GM21528 (cell line): Measurements from ENCODE around the gene PRXL2B.
"Not testable (repeated sequence)": the region's sequence is repeated elsewhere in the genome, so short reads cannot be mapped to it uniquely, and the experiment has no call there.

ENCODE experiments used
- ATAC-seq: cut with Tn5 transposase; IDR thresholded peaks from one replicate; pipeline ENCODE4 v1.9.1; 2021; ENCODE audit warnings: mild to moderate bottlenecking, moderate library complexity; ENCODE audit not compliant: unreplicated experiment, low FRiP score

PRXL2B gene

DNA sequence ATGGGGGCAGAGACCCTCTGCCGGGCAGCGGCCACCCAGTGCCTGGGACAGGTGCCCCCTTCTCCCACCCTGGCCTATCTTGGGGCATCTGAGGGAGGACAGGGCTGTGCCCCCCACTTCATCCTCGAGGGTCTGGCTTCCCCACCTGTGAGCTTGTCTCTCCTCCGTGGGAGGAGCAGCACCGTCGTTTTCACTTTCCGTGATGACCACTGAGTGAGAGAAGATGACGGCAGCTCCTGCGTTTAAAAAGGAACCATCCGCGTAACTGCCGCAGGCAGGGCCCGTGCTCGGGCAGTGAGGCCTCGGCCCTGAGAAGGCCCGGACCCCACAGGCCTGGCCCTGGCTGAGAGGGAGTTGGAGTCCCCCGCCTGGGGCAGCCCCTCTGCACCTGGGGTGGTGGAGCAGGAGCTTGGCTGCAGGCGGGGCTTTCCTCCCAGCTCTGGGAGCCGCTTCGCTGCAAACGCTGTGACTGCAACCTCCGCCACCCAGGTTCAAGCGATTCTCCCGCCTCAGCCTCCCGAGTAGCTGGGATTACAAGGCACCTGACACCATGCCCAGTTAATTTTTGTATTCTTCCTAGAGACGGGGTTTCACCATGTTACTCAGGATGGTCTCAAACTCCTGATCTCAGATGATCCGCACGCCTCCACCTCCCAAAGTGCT lies 37.1 kb upstream of the PRXL2B start:
- ATAC-seq, result not testable (repeated sequence)

DNA sequence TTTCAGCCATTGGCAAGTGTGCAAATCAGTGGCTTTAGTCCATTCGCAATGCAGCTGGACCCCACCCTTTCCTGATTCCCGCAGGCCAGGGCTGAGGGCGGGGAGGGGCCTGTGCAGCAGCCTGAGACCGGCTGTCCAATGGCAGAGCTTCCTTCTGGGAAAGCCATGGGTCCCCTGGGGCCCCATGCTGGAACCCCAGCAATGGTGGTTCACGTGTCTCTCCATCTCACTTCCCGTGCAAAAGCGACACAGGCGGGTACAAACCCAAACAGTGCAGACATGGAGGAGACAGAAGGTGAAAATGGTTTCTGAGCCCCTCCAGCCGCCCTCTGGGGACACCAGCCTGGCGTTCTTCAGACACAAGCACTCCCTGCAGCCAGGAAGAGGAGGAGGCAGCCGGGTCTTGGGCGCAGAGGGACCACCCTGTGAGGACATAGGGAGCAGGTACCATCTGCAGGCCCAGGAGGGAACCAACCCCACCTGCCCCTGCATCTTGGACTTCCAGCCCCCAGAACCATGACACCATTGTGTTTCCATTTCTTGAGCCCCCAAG lies 36.2 kb upstream of the PRXL2B start:
- ATAC-seq, result not testable (repeated sequence)

DNA sequence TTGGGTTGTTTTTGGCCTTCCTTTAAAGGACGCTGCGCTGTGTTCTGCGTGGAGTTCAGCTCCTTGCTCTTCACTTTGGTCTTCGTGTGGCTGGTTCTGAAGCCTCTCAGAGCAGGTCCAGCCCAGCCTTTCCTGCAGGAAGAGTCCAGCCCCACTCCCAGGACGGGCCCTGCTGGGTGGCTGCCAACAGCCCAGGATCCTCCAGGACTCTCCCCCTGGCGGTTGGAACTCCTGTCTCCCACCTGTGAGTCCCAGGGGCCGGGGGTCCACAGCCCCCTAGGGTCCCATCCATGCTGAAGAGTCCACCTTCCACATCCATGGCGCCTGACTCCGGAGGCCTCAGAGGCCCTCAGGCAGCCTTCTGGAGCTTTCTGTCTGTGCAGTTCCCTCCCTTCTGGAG lies 35.0 kb upstream of the PRXL2B start:
- ATAC-seq, result not testable (repeated sequence)

DNA sequence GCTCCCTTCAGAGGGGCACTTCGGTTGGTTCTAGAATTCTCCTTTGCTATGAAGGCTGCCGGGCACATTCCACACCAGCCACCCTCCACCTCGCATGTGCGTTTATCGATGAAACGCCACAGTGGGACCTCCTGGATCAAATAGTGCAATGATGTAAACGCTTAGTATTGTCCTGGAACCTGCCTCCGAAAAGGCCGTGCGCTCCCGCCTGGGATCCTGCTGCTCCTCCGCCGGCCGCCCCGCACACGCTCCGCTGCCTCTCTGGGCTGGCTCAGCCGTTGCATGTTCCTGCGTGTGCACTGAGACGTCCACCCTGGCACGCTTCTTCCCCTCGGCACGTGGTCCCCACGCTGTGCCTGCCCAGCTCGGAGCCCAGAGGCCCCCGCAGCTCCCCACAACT lies 34.4 kb upstream of the PRXL2B start:
- no peak for ATAC-seq

DNA sequence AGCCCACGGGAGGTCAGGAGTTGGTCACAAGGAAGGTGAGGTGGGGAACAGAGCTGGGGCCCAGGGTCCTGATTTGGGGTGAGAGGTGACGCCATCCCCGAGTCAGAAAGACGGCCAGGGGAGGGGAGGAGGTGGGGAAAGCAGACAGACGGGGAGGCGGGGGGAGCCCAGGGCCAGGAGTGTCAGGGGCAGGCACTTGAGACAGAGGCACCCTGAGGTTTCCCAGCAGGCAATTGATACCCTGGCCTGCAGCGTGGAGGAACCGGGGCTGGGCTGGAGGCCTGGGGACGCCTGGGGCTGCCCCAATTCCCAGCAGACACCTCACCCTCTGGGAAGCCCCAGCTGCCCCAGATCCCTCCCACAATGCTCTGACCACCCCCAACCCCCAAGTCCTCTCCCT lies 33.5 kb upstream of the PRXL2B start:
- not testable (repeated sequence) for ATAC-seq

DNA sequence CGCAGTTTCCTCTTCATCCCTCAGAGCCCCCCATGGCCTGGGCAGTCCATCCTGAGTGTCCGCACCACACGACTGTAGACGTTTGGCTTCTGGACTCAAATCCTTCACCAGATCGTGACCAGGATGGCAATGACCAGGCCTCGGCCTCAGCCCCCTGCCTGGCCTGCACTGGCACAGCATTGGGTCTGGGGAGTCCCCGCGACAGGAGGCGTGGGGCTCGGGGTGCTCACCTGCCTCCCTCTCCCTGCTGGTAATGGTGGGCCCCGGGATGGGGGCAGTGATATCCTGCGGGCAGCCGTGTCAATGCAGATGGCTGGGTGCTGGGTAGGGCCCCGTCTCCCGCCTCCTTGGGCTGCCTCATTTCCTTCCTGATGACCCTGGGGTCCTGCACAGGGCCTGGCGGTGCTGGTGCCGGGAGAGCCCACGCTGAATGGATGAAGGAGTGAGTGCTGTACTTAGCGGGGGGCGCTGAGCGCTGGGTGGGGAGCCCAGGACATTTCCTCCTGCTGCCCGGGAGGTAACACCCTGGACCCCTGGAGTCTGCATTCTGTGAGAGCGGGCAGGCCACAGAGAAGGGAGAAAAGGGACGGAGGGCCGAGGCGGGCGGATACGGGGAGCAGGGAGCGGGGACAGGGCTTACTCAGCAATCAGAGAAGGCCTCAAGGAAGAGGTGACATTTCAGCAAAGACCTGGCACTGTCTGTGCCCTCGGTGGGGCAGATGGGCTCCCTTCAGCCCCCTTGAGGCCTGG lies 32.5 kb upstream of the PRXL2B start:
- no peak for ATAC-seq

DNA sequence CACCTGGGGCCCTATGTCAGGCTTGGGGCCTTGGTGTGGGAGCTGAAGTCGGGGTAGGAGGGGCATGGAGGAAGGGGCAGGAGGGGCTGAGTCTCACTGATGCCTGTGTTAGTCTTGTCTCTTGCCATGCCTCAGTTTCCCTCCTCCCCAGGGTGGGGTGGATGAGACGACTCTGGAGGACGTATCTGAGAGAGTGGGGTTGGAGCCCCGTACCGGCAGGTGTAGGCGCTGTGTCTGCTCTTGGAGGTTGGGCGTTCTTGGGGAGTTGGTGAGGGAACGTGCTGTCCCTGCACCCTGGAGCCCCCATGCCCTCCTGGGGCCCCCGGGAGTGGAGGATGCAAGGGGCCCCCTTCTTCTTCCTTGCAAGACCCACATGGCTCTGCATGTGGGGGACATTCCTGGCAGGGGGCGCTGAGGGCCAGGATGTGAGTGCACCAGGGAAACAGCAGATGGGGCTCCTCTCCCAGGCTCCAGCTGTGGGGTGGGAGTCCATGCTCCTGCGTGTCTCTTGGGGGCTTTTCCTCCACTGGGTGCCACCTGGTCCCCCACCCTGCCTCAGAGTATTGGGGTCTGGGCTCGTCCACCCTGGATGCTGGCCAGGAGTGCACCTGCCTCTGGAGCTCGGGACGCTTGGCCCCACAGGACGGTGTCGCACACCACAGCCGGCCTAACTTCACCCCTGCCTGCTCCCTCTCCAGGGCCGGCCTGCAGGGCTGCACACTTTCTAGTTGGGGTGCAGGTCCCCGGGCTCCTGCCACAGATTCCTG lies 31.8 kb upstream of the PRXL2B start:
- no peak for ATAC-seq

DNA sequence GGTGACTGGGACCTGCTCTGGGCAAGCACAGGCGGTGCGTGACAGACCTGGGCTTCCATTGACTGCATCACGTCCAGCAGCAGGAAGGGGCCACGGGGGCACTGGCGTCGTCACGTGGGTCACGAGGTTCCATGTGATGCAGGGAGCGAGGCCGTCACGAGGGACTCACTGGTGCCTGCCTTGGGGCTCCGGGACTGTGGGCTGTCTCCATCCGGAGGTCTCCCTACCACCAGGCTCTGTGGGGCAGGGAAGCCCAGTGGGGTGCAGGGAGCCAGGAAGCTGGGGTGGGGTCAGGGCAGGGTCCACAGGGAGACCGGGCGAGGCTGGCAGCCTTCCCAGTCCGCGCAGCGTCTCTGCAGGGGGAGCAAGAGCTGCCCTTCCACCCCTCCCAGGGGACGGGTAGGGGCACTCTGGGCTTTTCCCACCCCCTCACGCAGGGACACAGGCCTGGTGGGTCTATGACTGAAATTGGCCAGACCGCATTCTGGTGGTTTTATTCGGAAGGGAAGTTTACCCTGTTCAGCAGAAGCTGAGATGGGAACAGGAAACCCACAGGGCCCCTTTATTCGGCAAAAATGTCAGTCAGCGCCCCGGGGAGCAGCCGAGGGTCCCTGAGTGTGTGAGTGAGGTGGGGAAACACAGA lies 30.8 kb upstream of the PRXL2B start:
- ATAC-seq, result peak; percentile 31

DNA sequence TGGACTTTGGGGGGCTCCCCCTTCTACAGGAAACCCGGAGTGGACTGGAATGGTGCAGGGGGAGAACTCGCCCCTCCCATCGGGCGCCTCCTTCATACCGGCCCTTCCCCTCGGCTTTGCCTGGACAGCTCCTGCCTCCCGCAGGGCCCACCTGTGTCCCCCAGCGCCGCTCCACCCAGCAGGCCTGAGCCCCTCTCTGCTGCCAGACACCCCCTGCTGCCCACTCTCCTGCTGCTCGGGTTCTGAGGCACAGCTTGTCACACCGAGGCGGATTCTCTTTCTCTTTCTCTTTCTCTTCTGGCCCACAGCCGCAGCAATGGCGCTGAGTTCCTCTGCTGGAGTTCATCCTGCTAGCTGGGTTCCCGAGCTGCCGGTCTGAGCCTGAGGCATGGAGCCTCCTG lies 30.3 kb upstream of the PRXL2B start, which contains the start of gene TNFRSF14:
TSS of gene TNFRSF14 (plus strand) at position 95 of the 401 bp plus-strand sequence. CDS start at position 389, 294 bp downstream.
- peak; percentile 40 for ATAC-seq

DNA sequence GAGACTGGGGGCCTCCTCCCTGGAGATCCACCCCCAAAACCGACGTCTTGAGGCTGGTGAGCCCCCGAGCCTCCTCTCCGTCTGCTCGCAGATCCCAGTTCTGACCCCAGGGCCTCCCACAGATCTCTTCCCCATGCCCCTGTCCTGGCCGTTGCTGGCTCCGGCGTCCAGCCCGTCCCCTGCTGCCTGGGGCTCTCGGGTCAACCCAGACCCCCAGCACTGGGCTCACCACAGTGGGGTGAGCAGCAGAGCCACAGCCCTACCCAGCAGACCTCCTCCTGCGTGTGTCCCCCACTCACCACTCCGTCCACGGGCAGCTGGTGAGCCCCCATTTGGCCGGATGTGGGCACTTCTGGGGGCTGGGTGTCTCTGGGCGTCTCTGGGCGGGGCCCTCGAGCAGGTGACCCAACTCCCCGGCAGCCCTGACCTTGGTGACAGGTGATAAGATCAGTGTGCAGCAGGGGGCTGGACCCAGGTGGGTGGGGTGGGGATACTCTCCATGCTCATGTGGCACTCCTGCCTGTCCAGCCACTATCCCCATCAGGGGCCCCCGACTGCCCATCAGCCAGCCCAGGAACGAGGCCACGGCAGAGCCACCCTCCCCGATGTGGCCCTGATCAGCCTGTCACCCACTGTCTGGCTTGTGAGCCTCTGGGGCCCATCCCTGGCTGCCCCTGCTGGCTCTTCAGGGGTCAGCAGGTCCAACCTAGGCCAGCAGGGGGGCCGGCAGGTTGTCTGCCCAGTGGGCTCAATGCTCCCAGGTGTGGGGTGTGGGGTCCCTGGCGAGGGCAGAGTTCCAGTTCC lies 29.7 kb upstream of the PRXL2B start:
- ATAC-seq, result peak; percentile 29

DNA sequence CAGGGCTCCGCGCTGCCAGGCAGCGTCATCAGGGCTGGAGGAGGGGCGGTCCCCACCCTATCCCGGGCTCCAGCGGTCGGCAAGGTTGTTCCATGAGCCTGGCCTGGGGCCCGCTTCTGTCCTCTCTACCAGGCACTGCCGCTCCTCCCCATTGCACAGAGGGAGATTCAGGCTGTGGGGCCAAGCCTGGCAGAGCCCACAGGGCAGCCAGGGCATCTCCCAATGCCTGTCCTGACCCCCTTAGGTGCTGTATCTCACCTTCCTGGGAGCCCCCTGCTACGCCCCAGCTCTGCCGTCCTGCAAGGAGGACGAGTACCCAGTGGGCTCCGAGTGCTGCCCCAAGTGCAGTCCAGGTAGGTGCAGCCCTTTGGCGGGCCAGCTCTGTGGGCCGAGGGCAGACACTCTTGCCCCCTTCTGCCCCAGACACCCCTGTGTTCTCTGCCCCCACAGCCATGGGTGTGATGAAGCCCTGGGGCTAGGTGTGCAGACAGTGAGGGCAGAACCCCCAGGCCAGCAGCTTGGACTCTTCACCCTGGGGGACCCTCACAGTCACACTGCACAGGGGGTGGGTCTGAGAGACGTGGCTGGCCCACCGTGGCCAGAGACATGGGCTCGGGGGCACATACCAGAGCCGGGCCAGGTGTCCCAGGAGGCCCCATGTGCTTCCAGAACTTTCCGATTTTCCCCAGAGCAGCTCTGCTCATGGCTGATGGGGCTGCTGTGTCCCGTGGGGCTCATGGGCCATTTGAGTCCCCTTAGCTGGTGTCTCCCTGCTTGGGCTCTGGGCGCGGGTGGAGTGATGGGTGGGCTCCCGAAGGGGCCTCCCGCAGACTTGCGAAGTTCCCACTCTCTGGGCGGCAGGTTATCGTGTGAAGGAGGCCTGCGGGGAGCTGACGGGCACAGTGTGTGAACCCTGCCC lies 28.8 kb upstream of the PRXL2B start:
- ATAC-seq, result no peak

DNA sequence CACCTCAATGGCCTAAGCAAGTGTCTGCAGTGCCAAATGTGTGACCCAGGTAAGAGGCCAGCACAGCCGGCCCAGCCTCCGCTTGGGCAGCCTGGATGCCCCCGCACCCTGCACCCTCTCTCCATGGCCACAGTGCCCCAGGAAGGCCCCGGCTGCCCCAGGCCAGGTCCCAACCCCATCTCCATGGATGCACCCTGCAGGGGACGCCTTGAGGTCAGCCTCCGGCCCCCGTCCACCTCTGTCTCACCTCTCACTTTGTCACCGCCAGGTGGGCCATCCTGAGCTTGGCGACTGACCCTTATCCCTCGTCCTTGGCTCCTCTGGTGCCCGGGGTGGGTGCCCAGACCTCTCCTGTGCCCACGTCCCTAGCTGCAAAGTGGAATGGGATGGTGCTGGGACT lies 28.2 kb upstream of the PRXL2B start:
- no peak for ATAC-seq

DNA sequence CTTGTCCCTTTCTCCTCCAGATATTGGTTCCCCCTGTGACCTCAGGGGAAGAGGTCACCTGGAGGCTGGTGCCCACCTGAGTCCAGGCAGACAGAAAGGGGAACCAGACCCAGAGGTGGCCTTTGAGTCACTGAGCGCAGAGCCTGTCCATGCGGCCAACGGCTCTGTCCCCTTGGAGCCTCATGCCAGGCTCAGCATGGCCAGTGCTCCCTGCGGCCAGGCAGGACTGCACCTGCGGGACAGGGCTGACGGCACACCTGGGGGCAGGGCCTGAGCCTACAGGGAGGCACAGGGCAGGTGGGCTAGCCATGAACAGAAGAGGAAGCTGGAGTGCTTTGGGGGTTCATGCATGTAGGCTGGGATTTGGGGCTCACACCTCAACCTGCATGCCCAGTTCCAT lies 27.7 kb upstream of the PRXL2B start:
- no peak for ATAC-seq

DNA sequence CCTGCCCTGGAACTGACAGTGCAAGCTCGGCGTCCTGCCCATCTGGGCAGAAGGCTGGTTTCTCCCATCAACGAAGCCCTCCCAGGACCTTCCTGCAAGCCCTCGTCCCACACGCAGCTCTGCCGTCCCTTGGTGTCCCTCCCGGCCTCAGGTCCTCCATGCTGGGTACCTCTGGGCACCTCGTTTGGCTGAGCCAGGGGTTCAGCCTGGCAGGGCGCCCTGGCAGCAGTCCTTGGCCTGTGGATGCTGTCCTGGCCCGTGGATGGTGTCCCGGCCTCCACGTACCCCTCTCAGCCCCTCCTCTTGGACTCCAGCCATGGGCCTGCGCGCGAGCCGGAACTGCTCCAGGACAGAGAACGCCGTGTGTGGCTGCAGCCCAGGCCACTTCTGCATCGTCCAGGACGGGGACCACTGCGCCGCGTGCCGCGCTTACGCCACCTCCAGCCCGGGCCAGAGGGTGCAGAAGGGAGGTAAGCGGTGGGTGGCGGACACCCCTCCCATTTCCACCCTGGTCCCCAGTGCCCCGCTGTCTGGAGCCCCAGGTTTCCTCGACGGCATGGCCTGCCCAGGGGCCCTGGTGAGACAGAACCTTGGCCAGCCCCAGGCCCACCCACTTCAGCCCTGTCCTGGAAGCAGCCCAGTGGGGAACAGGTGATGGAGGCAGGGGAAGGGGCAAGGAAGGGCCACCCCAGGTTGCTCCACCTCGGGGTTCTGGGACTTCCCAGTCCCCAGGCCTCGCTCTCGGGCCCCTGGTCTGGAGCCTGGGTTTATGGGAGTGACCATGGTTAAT lies 26.9 kb upstream of the PRXL2B start:
- no peak for ATAC-seq

DNA sequence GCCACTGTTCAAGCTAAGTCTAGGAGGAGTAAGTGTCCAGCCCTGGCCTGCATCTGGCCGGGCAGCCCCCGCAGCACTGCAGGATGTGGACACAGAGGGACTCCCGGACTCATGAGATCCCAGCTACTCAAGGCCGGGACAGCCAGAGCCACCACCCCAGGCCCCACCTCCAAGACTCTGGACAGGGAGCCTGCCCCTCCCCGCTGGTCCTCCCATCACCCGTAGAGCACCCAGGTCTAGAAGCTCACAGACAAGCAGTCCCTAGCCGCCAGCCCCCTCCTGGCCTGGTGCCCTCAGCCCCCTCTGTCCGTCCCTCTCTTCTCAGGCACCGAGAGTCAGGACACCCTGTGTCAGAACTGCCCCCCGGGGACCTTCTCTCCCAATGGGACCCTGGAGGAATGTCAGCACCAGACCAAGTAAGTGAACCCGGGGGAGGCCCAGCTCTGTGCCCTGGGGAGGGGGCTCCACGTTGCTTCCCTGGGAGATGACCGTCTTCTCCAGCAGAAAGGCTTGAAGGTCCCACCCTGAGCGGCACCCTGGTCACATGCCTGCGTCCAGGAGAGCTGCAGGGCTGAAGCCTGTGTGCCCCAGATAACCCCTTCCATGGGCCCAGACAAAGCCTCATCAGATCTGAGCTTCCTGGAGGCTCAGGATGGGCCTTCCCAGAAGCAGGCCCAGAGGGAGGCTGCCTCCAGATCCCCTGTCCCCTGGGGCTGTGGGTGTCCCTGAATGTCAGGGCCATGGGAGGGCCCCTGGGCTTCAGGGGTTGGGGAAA lies 26.1 kb upstream of the PRXL2B start:
- ATAC-seq, result no peak

DNA sequence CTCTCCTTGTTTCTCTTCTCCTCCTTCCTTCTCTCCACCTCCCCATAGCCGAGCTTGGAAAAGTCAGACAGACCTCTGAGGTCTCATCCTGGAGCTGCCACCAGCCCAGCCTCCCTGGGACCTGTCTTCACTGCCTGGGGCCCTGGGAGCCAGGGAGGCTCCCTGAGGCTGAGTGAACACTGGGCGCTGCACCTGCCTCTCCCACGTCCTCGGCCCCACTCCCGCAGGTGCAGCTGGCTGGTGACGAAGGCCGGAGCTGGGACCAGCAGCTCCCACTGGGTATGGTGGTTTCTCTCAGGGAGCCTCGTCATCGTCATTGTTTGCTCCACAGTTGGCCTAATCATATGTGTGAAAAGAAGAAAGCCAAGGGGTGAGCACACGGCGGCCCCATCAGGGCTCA lies 25.1 kb upstream of the PRXL2B start:
- ATAC-seq, result no peak
